K562 (cell line): ENCODE results near the gene UBR3. TPM values are rescaled to one million over a fixed set of nuclear protein-coding genes. Genes with fewer than 3 reads are reported as not detected.

ENCODE experiments used
- CHCHD3 ChIP-seq: fragments of 250-450 bp; sonication (Bioruptor Pico); IDR thresholded peaks from 2 replicates; pipeline ENCODE4 v2.1.2; 2022; ENCODE audit warnings: mild to moderate bottlenecking
- CLOCK ChIP-seq: fragments of 250-450 bp; sonication (Bioruptor Pico); IDR thresholded peaks from 2 replicates; pipeline ENCODE4 v1.4.0; 2020; ENCODE audit warnings: mild to moderate bottlenecking, moderate library complexity, borderline replicate concordance
- FIP1L1 ChIP-seq: fragments of 200-400 bp; formaldehyde crosslinking; IDR thresholded peaks from 2 replicates; pipeline ENCODE4 v1.6.1; 2018; ENCODE audit warnings: mild to moderate bottlenecking, low read depth, low read length; ENCODE audit not compliant: poor library complexity, severe bottlenecking
- FOXK1 ChIP-seq: sonication (generic); formaldehyde crosslinking; IDR thresholded peaks from 2 replicates; pipeline ENCODE4 v1.8.0; 2022; ENCODE audit warnings: missing genetic modification reagents, mild to moderate bottlenecking, borderline replicate concordance
- FOXO4 ChIP-seq: fragments of 450-650 bp; formaldehyde crosslinking; IDR thresholded peaks from 2 replicates; pipeline ENCODE4 v1.4.0; 2020; ENCODE audit warnings: mild to moderate bottlenecking, moderate library complexity
- HLTF ChIP-seq: fragments of 450-650 bp; IDR thresholded peaks from 2 replicates; pipeline ENCODE4 v1.6.1; 2016
- MYC ChIP-seq, 2 experiments: fragments of 250-450 bp in 1 of 2; sonication (Bioruptor Pico) in 1 of 2; IDR thresholded peaks; 2 replicates each; pipeline versions ENCODE4 v1.5.1 to v1.6.1; 2012 to 2021; ENCODE audit warnings: low read depth in 2 of 2, borderline replicate concordance in 1 of 2, improper control_type of control experiment in 1 of 2, low read length in 1 of 2, mild to moderate bottlenecking in 1 of 2, moderate library complexity in 1 of 2
- RBM39 ChIP-seq: fragments of 200-400 bp; formaldehyde crosslinking; optimal IDR thresholded peaks from 2 replicates; pipeline ENCODE3; 2018; ENCODE audit warnings: low read depth, low read length
- ZNF318 ChIP-seq, 2 experiments: fragments of 450-650 bp; IDR thresholded peaks; 2 replicates each; pipeline ENCODE4 v1.6.1; 2016; ENCODE audit warnings: mild to moderate bottlenecking in 2 of 2, borderline replicate concordance in 1 of 2, low read depth in 1 of 2, moderate library complexity in 1 of 2
- ZNF324 ChIP-seq: fragments of 250-450 bp; sonication (Bioruptor Pico); IDR thresholded peaks from 2 replicates; pipeline ENCODE4 v1.4.0; 2020; ENCODE audit warnings: mild to moderate bottlenecking
- polyA plus RNA-seq, 8 experiments: library from polyadenylated mRNA; depleted of rRNA in 4 of 8; stranded (reverse) in 5 of 8; unstranded in 3 of 8; fragments of >200 nt; fragmentation: Nextera tagmentation in 2 of 8; fragmentation: Illumina TruSeq in 1 of 8; extraction: Ambion mirVana in 2 of 8; extraction: Trizol in 1 of 8; gene quantifications; 2 replicates each; pipeline versions ENCODE4 v1.2.1 to v1.2.3, GENCODE V29; 2011 to 2014; ENCODE audit warnings: inconsistent platforms in 1 of 8, missing spikeins in 1 of 8
- total RNA-seq, 7 experiments: library from RNA; depleted of rRNA in 6 of 7; stranded (reverse); fragments of >200 nt in 6 of 7; fragmentation: Illumina TruSeq in 2 of 7; extraction: Trizol in 2 of 7; gene quantifications; 2 replicates each; pipeline versions ENCODE4 v1.2.1 to v1.2.3, GENCODE V29; 2011 to 2021; ENCODE audit warnings: low replicate concordance in 1 of 7
- TF ChIP-seq, protein P1 (sequence below), 2 experiments: fragments of 450-650 bp; IDR thresholded peaks; 2 replicates each; pipeline ENCODE4 v1.6.1; 2016
- TF ChIP-seq, protein P2 (sequence below): fragments of 250-450 bp; sonication (Bioruptor Pico); IDR thresholded peaks from 2 replicates; pipeline ENCODE4 v1.8.0; 2021; ENCODE audit warnings: moderate library complexity, mild to moderate bottlenecking, inconsistent platforms

Gene UBR3
- total and polyA plus RNA-seq, 9 of the 15 experiments (the other 6 are each of a cell fraction or from before 2014, with no cell fraction given), result 14.4 to 63.5 (median 40.4) TPM

DNA sequence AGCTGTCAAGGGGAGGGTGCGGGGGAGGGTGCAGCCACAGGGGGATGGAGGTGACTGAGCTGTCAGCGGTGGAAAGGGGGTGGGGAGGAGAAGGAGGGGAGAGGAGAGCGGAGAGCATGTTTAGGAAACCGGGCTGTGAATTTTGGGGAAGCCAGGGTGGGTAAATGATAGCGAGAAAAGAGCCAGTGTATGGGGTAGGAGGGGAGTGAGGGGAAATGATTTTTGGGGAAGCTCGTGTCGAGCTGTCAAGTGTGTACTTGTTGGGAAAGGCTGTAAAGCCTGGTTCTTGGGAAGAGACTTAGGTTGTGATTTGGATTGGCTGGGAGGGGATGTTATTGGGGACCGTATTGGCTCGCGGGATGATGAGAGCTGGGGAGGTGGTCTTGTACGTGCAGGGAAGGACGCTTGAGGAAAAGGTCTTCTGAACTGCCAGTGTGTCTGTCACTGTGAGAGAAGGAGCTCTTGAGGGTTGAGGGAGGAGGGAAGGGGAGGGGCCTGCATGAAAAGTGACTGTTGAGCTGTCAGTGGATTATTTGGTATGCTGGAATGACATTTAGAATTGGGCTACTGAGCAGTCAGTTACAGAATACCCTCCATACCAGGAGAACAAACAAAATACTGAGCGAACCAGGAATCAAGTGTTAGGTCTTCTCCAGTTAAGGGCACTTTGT is 1.0 kb downstream of the UBR3 start (continued):
- TF ChIP-seq, protein P1, sequence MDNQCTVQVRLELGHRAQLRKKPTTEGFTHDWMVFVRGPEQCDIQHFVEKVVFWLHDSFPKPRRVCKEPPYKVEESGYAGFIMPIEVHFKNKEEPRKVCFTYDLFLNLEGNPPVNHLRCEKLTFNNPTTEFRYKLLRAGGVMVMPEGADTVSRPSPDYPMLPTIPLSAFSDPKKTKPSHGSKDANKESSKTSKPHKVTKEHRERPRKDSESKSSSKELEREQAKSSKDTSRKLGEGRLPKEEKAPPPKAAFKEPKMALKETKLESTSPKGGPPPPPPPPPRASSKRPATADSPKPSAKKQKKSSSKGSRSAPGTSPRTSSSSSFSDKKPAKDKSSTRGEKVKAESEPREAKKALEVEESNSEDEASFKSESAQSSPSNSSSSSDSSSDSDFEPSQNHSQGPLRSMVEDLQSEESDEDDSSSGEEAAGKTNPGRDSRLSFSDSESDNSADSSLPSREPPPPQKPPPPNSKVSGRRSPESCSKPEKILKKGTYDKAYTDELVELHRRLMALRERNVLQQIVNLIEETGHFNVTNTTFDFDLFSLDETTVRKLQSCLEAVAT (IDR thresholded peaks at IDR 0.05), result peak; percentile 68 to 84; a peak in 2 of 4 replicates
- TF ChIP-seq ZNF318 (IDR thresholded peaks at IDR 0.05; ENCODE audit: borderline replicate concordance in 1 of 2, low read depth in 1 of 2) (no peak; a peak in 1 of 4 replicates), MYC (IDR thresholded peaks at IDR 0.05; ENCODE audit: low read depth, low read length) (no peak; the same call in 1 of the 2 replicates), MYC (CRISPR knock-in tag; IDR thresholded peaks at IDR 0.05; ENCODE audit: borderline replicate concordance, low read depth) (no peak), RBM39 (no peak), HLTF (no peak; the same call in 1 of the 2 replicates), ZNF324 (CRISPR knock-in tag) (no peak), CHCHD3 (CRISPR knock-in tag) (no peak), FOXK1 (CRISPR knock-in tag) (no peak), FOXO4 (no peak), FIP1L1 (no peak), CLOCK (CRISPR knock-in tag) (no peak)
- TF ChIP-seq, protein P2, sequence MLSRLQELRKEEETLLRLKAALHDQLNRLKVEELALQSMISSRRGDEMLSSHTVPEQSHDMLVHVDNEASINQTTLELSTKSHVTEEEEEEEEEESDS, result no peak
